Neuron (in vitro differentiated cells): ENCODE measurements around the gene CMSS1.
"Not testable (repeated sequence)": the region's sequence is repeated elsewhere in the genome, so short reads cannot be mapped to it uniquely, and the experiment has no call there.

Experiments
- H2AFZ ChIP-seq: one replicate; pipeline ENCODE4 v1.6.1; 2013; ENCODE audit warnings: low read depth, mild to moderate bottlenecking, inconsistent platforms, low read length, moderate library complexity
- H3K27me3 ChIP-seq: one replicate; pipeline ENCODE4 v1.6.1; 2013; ENCODE audit warnings: low read length; ENCODE audit not compliant: insufficient read depth
- H3K36me3 ChIP-seq: one replicate; pipeline ENCODE4 v1.6.1; 2013; ENCODE audit warnings: low read length; ENCODE audit not compliant: insufficient read depth
- H3K4me1 ChIP-seq: one replicate; pipeline ENCODE4 v1.6.1; 2013; ENCODE audit warnings: low read length; ENCODE audit not compliant: insufficient read depth
- H3K4me3 ChIP-seq: 2 replicates; pipeline ENCODE4 v1.5.1; 2013; ENCODE audit warnings: mild to moderate bottlenecking, low read length, moderate library complexity
- H3K9me3 ChIP-seq: one replicate; pipeline ENCODE4 v1.6.1; 2013; ENCODE audit warnings: low read length

The CMSS1 gene

DNA sequence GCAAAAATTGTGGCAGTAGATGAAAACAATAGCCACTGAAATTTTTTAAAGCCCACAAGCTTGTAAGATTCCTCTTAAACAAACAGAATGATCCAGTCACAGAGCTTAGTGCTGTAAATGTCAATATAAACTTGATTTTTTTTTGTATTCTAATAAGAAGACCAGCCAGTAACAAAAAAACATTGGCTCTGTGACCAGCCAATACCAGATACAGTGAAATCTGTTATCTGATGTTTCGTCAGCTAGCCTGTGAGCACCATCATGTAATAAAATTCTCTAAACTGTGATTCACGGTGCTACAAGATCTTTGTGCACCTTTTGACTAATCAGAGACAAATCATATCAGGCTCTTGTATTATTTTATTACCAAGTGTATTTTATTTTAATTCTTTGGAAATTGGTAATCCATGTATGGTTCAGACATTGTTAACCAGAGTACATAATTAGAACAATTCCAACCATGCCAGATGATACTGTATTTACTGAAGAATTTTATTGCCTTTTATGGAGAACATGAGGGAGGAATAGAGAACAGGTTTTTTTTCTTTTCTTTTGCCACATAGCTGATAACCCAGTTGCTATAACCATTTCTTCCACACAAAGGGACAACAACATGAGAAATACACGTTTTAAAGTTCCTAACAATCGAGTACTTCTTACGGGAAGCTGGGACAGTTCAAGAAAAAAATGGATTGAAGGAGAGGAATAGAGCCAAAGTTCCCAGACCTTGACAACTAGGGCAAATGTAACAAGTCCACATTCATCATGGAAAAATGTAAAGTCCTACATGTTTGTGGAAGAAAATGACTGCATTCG is 224.7 kb downstream of the CMSS1 start:
- H3K4me3 ChIP-seq = no peak overlapping the region

DNA sequence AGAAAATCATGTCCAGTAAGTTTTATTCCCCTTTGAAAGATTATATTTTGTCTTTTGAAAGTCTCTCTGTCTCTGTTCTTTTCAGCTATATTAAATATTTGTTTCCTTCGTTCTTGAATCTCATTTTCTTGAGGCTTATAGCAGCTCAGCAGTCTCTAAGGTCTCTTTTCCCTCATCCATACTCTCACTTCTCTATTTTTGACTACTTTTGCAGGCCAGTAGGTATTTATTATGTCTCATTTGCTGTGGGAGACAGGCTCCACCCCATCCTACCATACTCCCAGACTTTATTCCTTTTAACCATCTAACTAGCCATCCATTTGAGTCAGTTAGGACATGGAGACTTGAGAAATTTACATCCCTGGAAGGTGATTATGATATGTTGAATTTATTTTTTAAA is 225.6 kb downstream of the CMSS1 start:
- H3K9me3 ChIP-seq = no peaks in the 10 kb centered on the region
- no peaks in the 10 kb centered on the region for H3K27me3 ChIP-seq
- H3K4me3 ChIP-seq = no peak overlapping the region
- H3K36me3 ChIP-seq = no peaks in the 10 kb centered on the region
- H3K4me1 ChIP-seq = peaks cover 50% of the 10 kb centered on the region
- no peak overlapping the region for H2AFZ ChIP-seq

More for the DNA sequence above, 224.7 kb downstream of the CMSS1 start:
- H3K36me3 ChIP-seq = no peaks in the 10 kb centered on the region
- H3K9me3 ChIP-seq = no peaks in the 10 kb centered on the region
- peaks cover 41% of the 10 kb centered on the region for H3K4me1 ChIP-seq
- no peaks in the 10 kb centered on the region for H3K27me3 ChIP-seq
- no peak overlapping the region for H2AFZ ChIP-seq

DNA sequence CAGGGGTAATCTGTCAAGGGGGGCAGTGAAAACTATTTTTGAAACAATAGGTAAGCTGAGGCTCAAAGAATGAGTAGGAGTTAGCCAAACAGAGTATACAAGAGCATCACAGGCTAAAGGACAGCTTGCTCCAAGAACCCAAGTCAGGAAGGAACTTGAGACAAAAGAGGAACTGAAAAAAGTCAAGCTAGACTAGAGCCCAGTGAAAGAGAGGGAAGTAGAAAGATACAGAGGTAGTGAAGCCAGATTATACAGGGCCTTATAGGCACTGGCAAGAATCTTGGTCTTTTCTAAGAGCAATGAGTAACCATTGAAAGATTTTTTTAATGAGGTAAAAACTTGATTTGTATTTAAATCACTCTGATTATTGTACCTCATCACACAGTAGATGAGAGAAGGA is 226.7 kb downstream of the CMSS1 start:
- no peaks in the 10 kb centered on the region for H3K27me3 ChIP-seq
- no peaks in the 10 kb centered on the region for H3K9me3 ChIP-seq
- H2AFZ ChIP-seq = no peak overlapping the region
- H3K4me1 ChIP-seq = peaks cover 51% of the 10 kb centered on the region
- no peak overlapping the region for H3K4me3 ChIP-seq
- H3K36me3 ChIP-seq = no peaks in the 10 kb centered on the region

DNA sequence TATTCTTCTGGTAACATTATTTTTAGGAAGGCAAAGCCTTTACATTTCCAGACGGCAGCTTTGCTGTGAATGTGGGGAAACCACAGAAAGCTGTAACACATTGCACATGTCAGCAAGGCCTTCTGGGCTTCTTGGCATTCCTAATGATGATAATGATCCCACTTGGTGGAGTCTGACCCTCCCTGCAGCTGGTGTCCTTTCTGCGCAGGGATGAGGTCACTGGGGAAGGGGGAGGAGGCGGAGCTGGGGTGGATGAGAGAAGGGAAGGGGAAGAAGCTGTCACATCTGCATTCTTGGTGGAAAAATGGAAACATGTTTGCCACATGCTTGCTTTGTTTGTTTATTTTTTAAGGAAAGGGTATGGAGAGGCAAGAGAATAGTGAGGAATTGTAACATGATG is 228.0 kb downstream of the CMSS1 start:
- H3K4me1 ChIP-seq = peaks cover 46% of the 10 kb centered on the region
- no peak overlapping the region for H2AFZ ChIP-seq
- H3K4me3 ChIP-seq = no peak overlapping the region
- H3K9me3 ChIP-seq = no peaks in the 10 kb centered on the region
- H3K36me3 ChIP-seq = no peaks in the 10 kb centered on the region
- no peaks in the 10 kb centered on the region for H3K27me3 ChIP-seq

DNA sequence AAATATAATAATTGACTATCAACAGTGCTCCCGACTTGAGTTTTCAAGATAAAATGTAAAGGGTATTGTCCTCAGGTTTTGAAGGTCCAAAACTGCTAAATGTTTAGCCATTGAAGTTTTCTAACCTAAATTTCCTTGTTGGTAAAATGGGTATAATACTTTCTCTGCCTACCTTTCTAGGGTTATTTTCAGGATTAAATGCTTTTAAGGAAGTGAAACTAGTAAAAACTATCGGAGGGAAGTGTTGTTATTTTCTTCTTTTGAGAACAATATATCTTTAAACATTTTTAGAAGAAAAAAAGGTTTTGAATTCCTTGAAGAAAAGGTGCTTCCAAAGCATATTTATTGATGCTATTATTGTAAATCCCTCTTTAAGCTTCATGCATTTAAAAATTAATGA is 229.3 kb downstream of the CMSS1 start:
- Histone ChIP-seq H3K4me3 (no peak overlapping the region), H2AFZ (no peak overlapping the region), H3K36me3 (no peaks in the 10 kb centered on the region), H3K4me1 (peaks cover 33% of the 10 kb centered on the region), H3K27me3 (no peaks in the 10 kb centered on the region), H3K9me3 (no peaks in the 10 kb centered on the region)

DNA sequence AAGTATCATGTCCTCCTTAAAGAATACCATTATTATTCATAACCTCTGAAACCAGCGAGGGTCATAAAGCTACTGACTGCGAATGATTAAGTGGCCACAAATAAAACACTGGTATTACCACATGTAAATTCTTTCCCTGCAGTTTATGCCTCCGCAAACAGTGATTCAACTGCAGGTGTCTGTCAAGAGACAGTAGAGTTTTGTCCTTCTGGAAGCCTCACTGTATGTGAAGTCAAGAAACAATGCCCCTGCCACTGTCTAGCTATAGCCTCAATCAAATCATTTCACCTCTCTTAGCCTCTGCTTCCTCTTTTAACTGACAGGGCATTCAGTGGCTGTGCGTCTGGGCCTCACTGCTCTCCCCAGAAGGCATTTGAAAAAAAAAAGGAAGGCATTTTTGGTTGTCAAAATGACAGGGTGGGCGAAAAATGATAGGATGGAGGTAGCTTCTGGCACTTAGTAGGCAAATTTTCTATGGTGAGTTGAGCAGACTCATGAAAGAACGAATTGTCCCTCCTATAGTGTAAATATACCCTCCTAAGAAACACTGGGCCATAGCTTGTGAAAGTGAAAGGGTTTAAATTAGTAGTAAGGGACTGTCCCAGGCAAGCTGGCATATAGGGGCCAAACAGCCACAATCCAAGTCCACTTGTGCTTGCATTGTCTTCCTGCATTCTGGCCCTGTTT is 229.9 kb downstream of the CMSS1 start:
- Histone ChIP-seq H3K27me3 (no peaks in the 10 kb centered on the region), H2AFZ (no peak overlapping the region), H3K4me1 (peaks cover 31% of the 10 kb centered on the region), H3K36me3 (no peaks in the 10 kb centered on the region), H3K4me3 (no peak overlapping the region), H3K9me3 (no peaks in the 10 kb centered on the region)

DNA sequence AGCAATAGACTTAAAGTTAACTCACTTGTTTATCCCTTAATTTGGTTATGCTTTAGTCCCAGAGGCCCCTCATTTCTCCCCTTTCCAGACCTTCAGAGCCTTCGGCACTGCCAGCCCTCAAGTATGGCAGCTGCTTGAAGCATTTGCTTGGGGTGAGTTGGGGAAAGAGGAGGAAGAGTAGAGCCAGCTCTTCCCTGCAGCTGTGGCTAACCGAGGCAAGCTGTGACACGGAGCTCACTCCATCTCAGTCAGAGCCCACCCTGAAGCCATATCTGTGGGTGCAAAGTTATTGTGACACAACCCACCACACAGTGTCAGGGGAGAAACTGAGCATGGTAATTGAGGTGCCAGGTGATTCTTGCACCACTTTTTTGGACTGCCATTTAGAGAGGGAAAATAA is 230.6 kb downstream of the CMSS1 start:
- Histone ChIP-seq H3K36me3 (no peaks in the 10 kb centered on the region), H3K27me3 (no peaks in the 10 kb centered on the region), H2AFZ (no peak overlapping the region), H3K9me3 (no peaks in the 10 kb centered on the region), H3K4me1 (peaks cover 27% of the 10 kb centered on the region), H3K4me3 (no peak overlapping the region)

GRCh38 chr3:100051513-100051912 is 233.9 kb downstream of the CMSS1 start:
- H3K36me3 ChIP-seq, H2AFZ ChIP-seq, H3K4me3 ChIP-seq, H3K9me3 ChIP-seq, H3K27me3 ChIP-seq: not testable (repeated sequence)
- peaks cover 27% of the 10 kb centered on the region for H3K4me1 ChIP-seq

GRCh38 chr3:100053951-100054620 is 236.4 kb downstream of the CMSS1 start:
- H3K36me3 ChIP-seq = no peaks in the 10 kb centered on the region
- H3K27me3 ChIP-seq = no peaks in the 10 kb centered on the region
- peaks cover 3% of the 10 kb centered on the region for H3K9me3 ChIP-seq
- H3K4me3 ChIP-seq = no peak overlapping the region
- peaks cover 7% of the 10 kb centered on the region for H3K4me1 ChIP-seq
- H2AFZ ChIP-seq = no peak overlapping the region

DNA sequence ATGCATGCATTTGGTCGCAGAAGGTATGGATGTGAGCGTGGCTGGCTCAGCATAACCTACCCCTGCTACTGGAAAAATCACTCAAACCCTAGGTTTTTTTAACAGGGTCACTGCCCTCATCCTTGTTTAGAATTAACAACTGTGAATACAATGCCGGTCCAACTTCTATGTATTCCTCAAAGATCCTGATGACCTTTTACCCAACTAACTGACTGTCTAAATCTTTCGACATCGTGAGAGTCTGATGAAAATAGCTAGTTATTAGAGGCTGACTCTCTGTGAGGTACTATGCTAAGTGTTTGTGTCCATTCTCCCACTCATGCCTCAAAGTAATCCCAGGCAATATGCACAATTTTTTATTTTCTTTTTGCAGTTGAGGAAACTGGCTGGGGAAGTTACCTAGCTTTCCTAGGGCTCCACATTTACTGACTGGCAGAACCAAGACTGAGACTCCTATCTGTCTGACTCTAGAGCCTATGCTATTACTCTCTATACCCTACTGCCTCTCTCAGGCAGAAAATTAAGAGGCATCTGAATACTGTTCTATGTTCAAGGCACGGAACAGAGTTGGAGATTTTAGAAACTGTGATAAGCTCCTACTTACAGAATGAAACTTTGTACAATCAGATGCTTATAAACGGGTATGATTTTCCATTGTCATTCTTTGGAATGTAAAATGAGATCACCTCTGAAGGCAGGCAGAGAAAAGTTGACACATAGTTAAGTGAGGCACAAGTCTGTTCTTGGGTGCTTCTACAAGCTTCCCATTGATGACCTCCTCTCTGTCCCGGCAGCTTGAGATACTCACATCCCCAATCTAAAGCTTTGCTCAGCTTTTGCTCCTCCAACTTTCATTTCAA is 240.3 kb downstream of the CMSS1 start:
- Histone ChIP-seq H3K27me3 (no peaks in the 10 kb centered on the region), H3K9me3 (peaks cover 3% of the 10 kb centered on the region), H2AFZ (no peak overlapping the region), H3K4me3 (no peak overlapping the region), H3K4me1 (peaks cover 7% of the 10 kb centered on the region), H3K36me3 (no peaks in the 10 kb centered on the region)

- Histone ChIP-seq H3K4me1 (no peaks in the 10 kb centered on the region), H3K27me3 (no peaks in the 10 kb centered on the region), H2AFZ (no peak overlapping the region), H3K36me3 (no peaks in the 10 kb centered on the region), H3K9me3 (peaks cover 3% of the 10 kb centered on the region), H3K4me3 (no peak overlapping the region)
Observed at GRCh38 chr3:100059472-100059871, 241.8 kb downstream of the CMSS1 start.

DNA sequence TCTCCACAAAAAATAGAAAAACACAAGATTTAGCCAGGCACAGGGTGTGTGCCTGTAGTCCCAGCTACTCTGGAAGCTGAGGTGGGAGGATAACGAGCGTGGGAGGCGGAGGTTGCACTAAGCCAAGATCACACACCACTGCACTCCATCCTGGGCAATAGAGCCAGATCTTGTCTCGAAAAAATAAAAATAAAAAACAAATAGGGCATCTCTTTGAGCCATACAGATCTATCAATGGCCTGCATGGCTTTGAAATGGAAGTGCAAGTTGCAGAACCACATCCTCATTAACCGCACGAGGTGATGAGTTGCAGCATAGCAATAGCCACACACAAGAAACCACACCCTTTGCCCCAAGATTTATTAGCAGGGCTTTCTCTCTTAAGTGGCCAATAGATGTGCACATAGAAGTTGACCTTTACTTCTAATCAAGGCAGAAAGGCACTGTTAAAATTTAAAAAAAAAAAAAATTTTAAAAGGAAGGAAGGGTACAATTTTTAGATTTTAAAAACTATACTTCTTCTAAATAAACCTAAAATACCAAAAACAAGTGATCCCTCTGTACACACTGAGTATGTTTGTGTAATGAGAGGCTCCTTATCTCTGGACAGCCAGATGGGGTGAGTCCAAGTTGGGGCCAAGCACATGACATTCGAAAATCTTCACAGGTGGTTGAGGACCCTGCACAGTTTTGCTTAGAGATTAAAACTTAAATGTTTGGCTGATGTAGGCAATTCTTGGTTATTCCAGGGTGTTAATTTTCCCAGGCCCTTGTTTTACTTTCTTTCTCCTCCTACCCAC is 243.2 kb downstream of the CMSS1 start:
- Histone ChIP-seq H3K4me1 (no peaks in the 10 kb centered on the region), H3K36me3 (no peaks in the 10 kb centered on the region), H3K9me3 (no peaks in the 10 kb centered on the region), H3K4me3 (no peak overlapping the region), H2AFZ (no peak overlapping the region), H3K27me3 (no peaks in the 10 kb centered on the region)
